Non-pigmented ciliary epithelial cell (primary cell): ENCODE measurements around the gene RAB29.

Experiments used
- DNase-seq: peaks from one replicate; pipeline ENCODE4 v3.0.0-alpha.2; 2010; ENCODE audit warnings: low read depth

RAB29 gene

GRCh38 chr1:205794011-205794730 lies 18.9 kb upstream of the RAB29 start:
- DNase-seq, result no peak

- no peak for DNase-seq
Observed at GRCh38 chr1:205792961-205793673, 17.8 kb upstream of the RAB29 start.

GRCh38 chr1:205792481-205792881 lies 17.2 kb upstream of the RAB29 start:
- DNase-seq, result no peak

- no peak for DNase-seq
Observed at GRCh38 chr1:205791568-205792180, 16.4 kb upstream of the RAB29 start.

GRCh38 chr1:205787287-205787916 lies 12.1 kb upstream of the RAB29 start:
- no peak for DNase-seq

- DNase-seq, result no peak
Observed at GRCh38 chr1:205786601-205787000, 11.3 kb upstream of the RAB29 start.

- DNase-seq, result no peak
Observed at GRCh38 chr1:205785446-205785845, 10.2 kb upstream of the RAB29 start.

- DNase-seq, result no peak
Observed at GRCh38 chr1:205783904-205784303, 8.6 kb upstream of the RAB29 start.

GRCh38 chr1:205783433-205783795 lies 8.1 kb upstream of the RAB29 start:
- DNase-seq, result no peak

GRCh38 chr1:205782627-205783432 lies 7.5 kb upstream of the RAB29 start:
- no peak for DNase-seq

- no peak for DNase-seq
Observed at GRCh38 chr1:205780335-205780734, 5.1 kb upstream of the RAB29 start.

GRCh38 chr1:205777994-205778393 lies 2.7 kb upstream of the RAB29 start:
- DNase-seq, result no peak

- no peak for DNase-seq
Observed at GRCh38 chr1:205775717-205776056, 405 bp upstream of the RAB29 start.

- no peak for DNase-seq
Observed at GRCh38 chr1:205774198-205775014, 876 bp downstream of the RAB29 start.

- DNase-seq, result no peak
Observed at GRCh38 chr1:205772607-205773032, 2.7 kb downstream of the RAB29 start.

GRCh38 chr1:205770618-205771017 lies 4.7 kb downstream of the RAB29 start:
- no peak for DNase-seq

GRCh38 chr1:205769641-205770365 lies 5.5 kb downstream of the RAB29 start:
- DNase-seq, result no peak

- no peak for DNase-seq
Observed at GRCh38 chr1:205767248-205767647, 8.0 kb downstream of the RAB29 start.

- DNase-seq, result no peak
Observed at GRCh38 chr1:205766570-205766969, 8.7 kb downstream of the RAB29 start.

- no peak for DNase-seq
Observed at GRCh38 chr1:205766038-205766437, 9.2 kb downstream of the RAB29 start.

GRCh38 chr1:205764578-205764977 lies 10.7 kb downstream of the RAB29 start:
- no peak for DNase-seq
